ENCODE measurements around the gene KHK. TPM values are rescaled to one million over a fixed set of nuclear protein-coding genes. Genes with fewer than 3 reads are reported as not detected.
"Not testable (repeated sequence)": the region's sequence is repeated elsewhere in the genome, so short reads cannot be mapped to it uniquely, and the experiment has no call there.

Gene KHK
- total and polyA plus RNA-seq, 8 donors, result 5.1 to 16.2 (median 7.4) TPM

DNA sequence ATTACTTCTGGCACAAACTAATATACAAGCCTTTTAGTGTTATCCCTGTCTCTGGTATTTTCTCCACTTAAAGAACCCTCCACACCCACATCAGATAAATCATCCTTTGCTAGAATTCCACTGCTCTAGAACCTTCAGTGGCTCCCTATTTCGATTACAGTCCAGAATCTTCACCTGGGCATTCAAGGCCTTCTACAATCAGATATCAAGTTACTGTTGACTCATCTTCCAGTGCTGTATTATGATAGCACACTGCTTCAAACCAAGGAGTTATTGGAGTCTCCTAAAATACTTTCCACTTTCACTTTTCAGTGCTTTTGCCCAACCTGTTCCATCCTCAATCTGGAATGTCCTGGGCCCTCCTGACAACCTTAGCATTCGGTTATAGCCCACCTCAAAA, 28.9 kb downstream of the KHK start:
- TF ChIP-seq, protein P1, sequence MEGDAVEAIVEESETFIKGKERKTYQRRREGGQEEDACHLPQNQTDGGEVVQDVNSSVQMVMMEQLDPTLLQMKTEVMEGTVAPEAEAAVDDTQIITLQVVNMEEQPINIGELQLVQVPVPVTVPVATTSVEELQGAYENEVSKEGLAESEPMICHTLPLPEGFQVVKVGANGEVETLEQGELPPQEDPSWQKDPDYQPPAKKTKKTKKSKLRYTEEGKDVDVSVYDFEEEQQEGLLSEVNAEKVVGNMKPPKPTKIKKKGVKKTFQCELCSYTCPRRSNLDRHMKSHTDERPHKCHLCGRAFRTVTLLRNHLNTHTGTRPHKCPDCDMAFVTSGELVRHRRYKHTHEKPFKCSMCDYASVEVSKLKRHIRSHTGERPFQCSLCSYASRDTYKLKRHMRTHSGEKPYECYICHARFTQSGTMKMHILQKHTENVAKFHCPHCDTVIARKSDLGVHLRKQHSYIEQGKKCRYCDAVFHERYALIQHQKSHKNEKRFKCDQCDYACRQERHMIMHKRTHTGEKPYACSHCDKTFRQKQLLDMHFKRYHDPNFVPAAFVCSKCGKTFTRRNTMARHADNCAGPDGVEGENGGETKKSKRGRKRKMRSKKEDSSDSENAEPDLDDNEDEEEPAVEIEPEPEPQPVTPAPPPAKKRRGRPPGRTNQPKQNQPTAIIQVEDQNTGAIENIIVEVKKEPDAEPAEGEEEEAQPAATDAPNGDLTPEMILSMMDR (IDR thresholded peaks at IDR 0.05), result no peak
- no peak for FAIRE-seq
- intact Hi-C loops (cut with DNase I), result no loop called here
- Histone ChIP-seq H3K36me3 (no peaks in the 10 kb centered on the region), H3K27ac (no peak overlapping the region), H3K27me3 (peaks cover 0 to 7% (median 0%) of the 10 kb centered on the region in 4 donors), H3K4me3 (no peak overlapping the region), H3K4me1 (peaks cover 0 to 5% (median 3%) of the 10 kb centered on the region in 3 donors), H3K9me3 (no peaks in the 10 kb centered on the region)
- ATAC-seq, result no peak
- DNase-seq, result no peak
- 50 to 58% methylated on average over 2 of the region's 2 CpGs for WGBS, 2 donors

DNA sequence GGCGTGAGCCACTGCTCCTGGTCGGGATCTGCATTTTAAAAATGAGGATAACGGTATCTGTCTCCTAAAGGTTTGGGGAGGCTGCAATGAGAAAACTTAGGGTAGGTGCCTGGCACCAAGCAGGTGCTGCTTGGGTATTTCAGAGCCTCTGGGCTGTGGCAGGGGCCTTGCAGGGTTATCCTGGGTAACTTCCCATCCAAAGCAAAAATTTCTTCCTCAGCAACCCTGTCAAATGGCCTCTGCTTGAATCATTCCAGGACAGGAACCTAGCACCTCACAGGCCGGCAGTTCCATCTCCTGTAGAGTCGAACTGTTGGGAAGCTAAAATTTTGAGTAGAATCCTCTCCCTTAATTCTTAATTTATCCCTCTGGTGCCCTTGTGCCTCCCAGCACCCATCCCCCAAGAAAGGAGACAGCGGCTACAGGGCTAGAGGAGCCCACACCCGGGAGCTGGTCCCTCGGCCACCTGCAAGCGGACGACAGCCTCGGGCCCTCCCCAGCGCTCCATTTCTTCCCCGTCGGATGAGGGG, 31.5 kb downstream of the KHK start:
- intact Hi-C loops (cut with DNase I), result no loop called here
- Histone ChIP-seq H3K9me3 (no peaks in the 10 kb centered on the region), H3K27me3 (peaks cover 0 to 7% (median 0%) of the 10 kb centered on the region in 4 donors), H3K27ac (no peak overlapping the region), H3K4me3 (peak overlapping the region in 1 of 4 donors; percentile 42), H3K4me1 (peaks cover 0 to 6% (median 3%) of the 10 kb centered on the region in 3 donors), H3K36me3 (no peaks in the 10 kb centered on the region)
- FAIRE-seq, result no peak
- 30 to 33% methylated on average over 14 of the region's 14 CpGs for WGBS, 2 donors
- peak in 1 of 4 donors; percentile 15 for ATAC-seq
- DNase-seq, result no peak
- TF ChIP-seq, protein P1 (IDR thresholded peaks at IDR 0.05), result no peak

DNA sequence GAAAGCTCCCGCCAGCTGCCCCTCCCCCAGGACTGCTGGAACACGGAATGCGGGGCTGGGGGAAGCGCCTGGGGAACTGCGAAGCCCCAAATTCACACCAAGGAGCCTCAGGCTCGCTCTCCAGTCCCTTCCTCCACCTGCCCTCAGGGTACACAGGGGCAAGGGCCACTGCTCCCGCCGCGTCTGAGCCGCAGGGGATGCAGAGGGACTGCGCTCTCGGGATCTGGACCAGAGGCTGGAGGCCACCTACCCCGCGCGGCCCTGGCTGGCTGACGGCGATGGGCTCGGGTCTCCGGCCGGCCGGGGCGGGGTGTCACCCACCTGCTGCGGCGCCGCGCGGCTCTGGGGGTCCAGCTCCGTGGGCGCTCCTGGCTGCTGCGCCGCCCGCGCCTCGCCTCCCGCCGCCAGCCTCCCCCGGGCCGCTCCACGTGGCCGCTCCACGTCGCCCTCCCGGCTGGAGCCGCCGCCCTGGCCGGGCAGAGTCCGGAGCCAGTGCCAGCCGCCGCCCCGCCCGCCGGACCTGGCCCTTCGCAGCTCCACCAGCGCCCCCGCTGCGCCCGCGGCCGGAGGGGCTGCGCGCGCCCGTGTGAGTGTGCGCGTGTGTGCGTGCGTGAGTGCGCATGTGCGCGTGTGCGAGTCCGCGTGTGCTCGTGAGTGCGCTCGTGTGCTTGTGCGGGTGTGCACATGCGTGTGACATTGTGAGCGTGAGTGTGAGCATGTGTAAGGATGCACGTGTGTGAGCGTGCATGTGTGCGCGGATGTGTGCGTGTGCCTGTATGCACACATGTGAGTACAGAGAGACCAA, 32.2 kb downstream of the KHK start, which contains the start of gene CGREF1:
CGREF1 (minus strand) TSS at position 604 of the 805 bp plus-strand sequence. CDS start 14,762 bp downstream, outside the sequence.
- intact Hi-C loops (cut with DNase I), result no loop called here
- TF ChIP-seq, protein P1 (IDR thresholded peaks at IDR 0.05), result no peak
- Histone ChIP-seq H3K4me1 (peaks cover 0 to 8% (median 3%) of the 10 kb centered on the region in 3 donors), H3K9me3 (no peaks in the 10 kb centered on the region), H3K4me3 (peak within 1 kb of the TSS in 2 of 4 donors; percentile 31 to 42), H3K27me3 (peaks cover 0 to 7% (median 0%) of the 10 kb centered on the region in 4 donors), H3K27ac (no peak within 1 kb of the TSS), H3K36me3 (no peaks in the 10 kb centered on the region)
- peak in 1 of 6 donors; percentile 70 for DNase-seq
- ATAC-seq, result peak in 3 of 4 donors; percentile 23 to 55 (median 27)
- WGBS, 2 donors, result 4 to 6% methylated on average over 57 to 84 of the region's 84 CpGs
- FAIRE-seq, result no peak

DNA sequence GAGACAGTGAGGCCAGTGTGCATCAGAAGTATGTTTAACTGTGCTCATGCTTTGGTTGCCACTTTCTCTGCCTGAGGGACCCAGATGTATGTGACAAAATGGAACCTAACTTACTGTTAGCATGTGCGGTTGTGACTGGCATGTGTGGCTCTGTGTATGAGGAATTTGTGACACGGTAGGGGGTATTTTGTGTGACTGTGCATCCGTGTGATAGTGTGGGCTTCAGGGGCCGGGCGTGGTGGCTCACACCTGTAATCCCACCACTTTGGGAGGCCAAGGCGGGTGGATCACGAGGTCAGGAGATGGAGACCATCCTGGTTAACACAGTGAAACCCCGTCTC, 32.7 kb downstream of the KHK start:
- H3K36me3 ChIP-seq; intact Hi-C loops (cut with DNase I); H3K27me3 ChIP-seq; H3K4me1 ChIP-seq; H3K9me3 ChIP-seq; H3K27ac ChIP-seq; ATAC-seq; FAIRE-seq; DNase-seq: not testable (repeated sequence)
- peak overlapping the region in 2 of 4 donors; percentile 31 to 42 for H3K4me3 ChIP-seq
- WGBS, 2 donors, result 71 to 75% methylated on average over 8 of the region's 8 CpGs

DNA sequence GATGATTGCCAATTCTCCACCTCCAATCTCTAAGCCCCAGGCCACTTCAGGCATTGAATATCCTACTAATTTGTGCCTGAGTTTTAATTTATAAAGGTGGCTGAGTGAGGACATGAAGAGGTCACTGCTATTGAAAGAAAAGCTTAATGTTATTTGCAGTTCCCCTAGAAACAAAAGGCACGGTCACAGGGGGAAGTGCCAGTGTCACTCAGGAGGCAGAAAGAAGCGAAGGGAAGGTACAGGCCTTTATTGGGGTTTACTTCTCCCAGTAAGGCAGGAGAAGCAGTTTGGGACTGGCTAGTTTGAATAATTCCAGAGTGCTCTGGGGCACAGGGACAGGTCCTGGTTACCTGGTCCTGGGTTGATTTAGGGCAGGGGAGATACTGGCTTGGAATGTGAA, 35.3 kb downstream of the KHK start:
- Histone ChIP-seq H3K9me3 (no peaks in the 10 kb centered on the region), H3K27me3 (peaks cover 0 to 7% (median 0%) of the 10 kb centered on the region in 4 donors), H3K4me3 (no peak overlapping the region), H3K4me1 (peaks cover 0 to 8% (median 3%) of the 10 kb centered on the region in 3 donors), H3K36me3 (no peaks in the 10 kb centered on the region), H3K27ac (no peak overlapping the region)
- TF ChIP-seq, protein P1 (IDR thresholded peaks at IDR 0.05), result no peak
- no peak for DNase-seq
- no peak for FAIRE-seq
- 75 to 91% methylated on average over 2 of the region's 2 CpGs for WGBS, 2 donors
- ATAC-seq, result no peak
- intact Hi-C loops (cut with DNase I), result no loop called here

Measured in pancreas (tissue), 10 donors.